H1 (cell line): ENCODE measurements around the gene NBEA. TPM values are rescaled to one million over a fixed set of nuclear protein-coding genes. Genes with fewer than 3 reads are reported as not detected.

Experiments
- CTCF ChIP-seq, 3 experiments: IDR thresholded peaks; 1 replicate in 2 of 3; 2 replicates in 1 of 3; pipeline versions ENCODE4 v1.5.1 to v1.6.1; 2011; ENCODE audit warnings: low read length in 3 of 3, mild to moderate bottlenecking in 3 of 3, inconsistent platforms in 2 of 3, low read depth in 1 of 3, moderate library complexity in 1 of 3; ENCODE audit not compliant: insufficient read depth in 1 of 3; ENCODE audit errors: control extremely low read depth in 1 of 3
- TAF7 ChIP-seq: optimal IDR thresholded peaks from 2 replicates; pipeline ENCODE3; 2011; ENCODE audit warnings: low read depth, mild to moderate bottlenecking, inconsistent platforms, low read length, moderate library complexity, borderline replicate concordance
- polyA plus RNA-seq, 7 experiments: library from polyadenylated mRNA; depleted of rRNA in 3 of 7; stranded (reverse) in 5 of 7; unstranded in 2 of 7; fragments of >200 nt in 5 of 7; fragments of 200-250 nt in 2 of 7; gene quantifications; 1 replicate in 5 of 7; 2 replicates in 1 of 7; 4 replicates in 1 of 7; pipeline versions ENCODE4 v1.2.1 to v1.2.3, GENCODE V29; 2011 to 2013; ENCODE audit warnings: missing spikeins in 2 of 7, mixed read lengths in 2 of 7
- small RNA-seq: library from polyadenylated mRNA; stranded (forward); fragments of <200 nt; extraction: miRNeasy Mini kit (QIAGEN cat#:217004); gene quantifications from one replicate; pipeline ENCODE3, GENCODE V24; 2013; ENCODE audit not compliant: insufficient read depth
- total RNA-seq: library from RNA; stranded (reverse); fragmentation: NEBNext Ultra II Directional; extraction: Animal tissue kit (Norgen Biotek cat#: 25700); gene quantifications from 2 replicates; pipeline ENCODE4 v1.2.1, GENCODE V29; 2021

NBEA gene
- total and polyA plus RNA-seq, 2 of the 8 experiments (the other 6 are each of a cell fraction or from before 2014, with no cell fraction given), result 14.2 to 21.5 TPM

- TF ChIP-seq CTCF (IDR thresholded peaks at IDR 0.05; ENCODE audit: control extremely low read depth in 1 of 3, insufficient read depth in 1 of 3, low read depth in 1 of 3, low read length in 3 of 3) (peak; percentile 94 to 98 (median 96)), TAF7 (no peak)
- TF ChIP-seq, all 59 proteins: peak for 2
Measured at GRCh38 chr13:35720690-35721554, 778.9 kb downstream of the NBEA start (continued).

Small RNA genes within 50 kb of the gene (small RNA-seq; reads per million reads assigned to genes)
- not detected for gene RF00017
